Measurements from ENCODE around the gene DPT.

- TF ChIP-seq POLR2A (IDR thresholded peaks at IDR 0.05) = peak in 1 of 2 donors; percentile 29
- TF ChIP-seq CTCF (IDR thresholded peaks at IDR 0.05) = no peak
Observed at GRCh38 chr1:168689726-168690602, 39.0 kb downstream of the DPT start.
